ENCODE results near the gene EPS8L3.

- TF ChIP-seq CTCF (IDR thresholded peaks at IDR 0.05; ENCODE audit: low read depth, low read length): no peak
- TF ChIP-seq POLR2A (IDR thresholded peaks at IDR 0.05; ENCODE audit: extremely low read depth, insufficient read length): no peak
- no peak for TF ChIP-seq MAX (IDR thresholded peaks at IDR 0.05; ENCODE audit: low read depth, low read length)
- no peak for TF ChIP-seq MYC (IDR thresholded peaks at IDR 0.05; ENCODE audit: low read depth, low read length)
Observed at GRCh38 chr1:109793089-109793485, 29.4 kb upstream of the EPS8L3 start.
